NCI-H1694 (cell line): ENCODE results near the gene ATG2B.

Experiments
- DNase-seq: peaks from one replicate; lab custom pipeline; 2025; lab: John Stamatoyannopoulos, UW

The ATG2B gene

GRCh38 chr14:96271421-96271762 lies 91.7 kb downstream of the ATG2B start:
- DNase-seq = no peak

- DNase-seq = no peak
Measured at GRCh38 chr14:96270565-96271420, 92.3 kb downstream of the ATG2B start.

DNA sequence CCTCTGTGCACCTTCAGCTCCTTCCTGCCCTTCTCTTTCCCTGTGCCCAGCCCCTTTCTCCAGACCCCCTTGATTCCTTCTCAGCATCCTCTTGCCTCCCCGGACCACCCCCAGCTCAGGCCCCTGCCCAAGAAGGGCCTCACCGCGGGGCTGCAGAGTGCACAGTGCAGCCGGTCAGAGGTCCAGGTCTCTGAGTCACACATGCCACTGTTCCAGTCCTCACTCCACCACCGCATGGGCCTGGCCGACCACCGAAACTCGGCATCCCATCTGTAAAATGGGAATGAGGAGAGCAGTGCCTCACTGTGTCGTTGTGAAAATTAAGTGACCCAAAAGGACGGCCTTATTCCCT lies 93.8 kb downstream of the ATG2B start:
- DNase-seq = no peak

DNA sequence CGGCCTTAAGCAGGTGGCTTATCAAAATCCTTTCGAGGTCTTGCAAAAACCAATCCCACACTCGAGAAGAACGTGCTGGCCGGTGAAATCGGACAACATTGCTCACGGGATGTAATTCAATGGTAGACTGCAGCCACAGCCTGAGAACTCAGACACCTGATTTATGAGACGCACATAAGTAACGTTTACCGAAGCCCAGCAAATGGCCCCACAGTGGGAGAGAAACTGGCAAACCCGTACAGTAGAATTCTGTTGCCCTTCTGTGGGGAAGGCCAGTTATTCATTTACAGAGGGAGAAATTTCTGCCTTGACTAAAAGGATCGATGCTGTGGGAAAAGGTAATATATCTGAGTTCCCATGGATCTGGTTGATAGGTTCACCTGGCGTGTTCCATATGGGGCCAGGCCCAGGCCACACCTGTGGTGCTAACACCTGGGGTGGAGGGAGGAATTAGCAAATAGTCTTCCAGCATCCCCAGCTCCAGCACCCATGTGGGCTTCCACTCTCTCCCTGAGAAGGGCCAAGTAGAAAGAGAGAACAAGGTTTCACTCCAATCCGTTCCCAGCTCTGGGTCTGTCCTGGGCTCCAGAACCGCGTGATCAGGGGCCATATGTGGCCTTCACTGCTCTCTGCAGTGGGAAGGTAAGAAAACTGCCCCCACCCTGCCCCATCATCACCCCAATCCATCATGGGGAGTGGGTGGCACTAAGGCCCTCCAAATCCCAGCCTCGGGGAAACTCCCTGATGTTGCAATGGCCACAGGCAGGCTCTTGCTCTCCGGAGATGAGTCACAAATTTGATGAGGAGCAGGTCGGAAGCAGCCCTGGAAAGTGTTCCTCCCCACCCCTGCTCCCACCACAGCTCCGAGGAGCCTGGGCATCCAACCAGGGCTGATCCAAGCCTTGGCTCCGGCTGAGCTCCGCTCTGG lies 94.4 kb downstream of the ATG2B start:
- DNase-seq = no peak

- no peak for DNase-seq
Measured at GRCh38 chr14:96267916-96268315, 95.2 kb downstream of the ATG2B start.

DNA sequence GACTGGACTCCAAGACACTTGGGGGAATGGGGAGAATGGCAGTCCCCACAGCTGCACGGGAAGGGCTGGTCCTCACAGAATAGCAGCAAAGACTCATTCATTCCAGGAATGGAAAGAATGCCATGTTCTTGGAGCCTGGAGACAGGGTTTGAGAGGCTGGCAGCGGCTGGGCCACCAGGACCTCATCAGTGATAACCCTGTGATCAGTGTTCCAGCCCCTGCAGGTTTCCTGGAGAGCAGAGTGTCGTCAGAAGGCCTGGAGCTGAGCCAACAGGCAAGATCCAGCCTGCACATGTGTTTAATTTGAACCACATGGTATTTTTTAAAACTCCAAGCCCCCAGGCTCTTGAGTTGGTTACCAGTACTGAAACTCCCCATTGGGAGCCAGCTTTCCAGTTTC lies 95.8 kb downstream of the ATG2B start:
- peak; percentile 96 for DNase-seq

DNA sequence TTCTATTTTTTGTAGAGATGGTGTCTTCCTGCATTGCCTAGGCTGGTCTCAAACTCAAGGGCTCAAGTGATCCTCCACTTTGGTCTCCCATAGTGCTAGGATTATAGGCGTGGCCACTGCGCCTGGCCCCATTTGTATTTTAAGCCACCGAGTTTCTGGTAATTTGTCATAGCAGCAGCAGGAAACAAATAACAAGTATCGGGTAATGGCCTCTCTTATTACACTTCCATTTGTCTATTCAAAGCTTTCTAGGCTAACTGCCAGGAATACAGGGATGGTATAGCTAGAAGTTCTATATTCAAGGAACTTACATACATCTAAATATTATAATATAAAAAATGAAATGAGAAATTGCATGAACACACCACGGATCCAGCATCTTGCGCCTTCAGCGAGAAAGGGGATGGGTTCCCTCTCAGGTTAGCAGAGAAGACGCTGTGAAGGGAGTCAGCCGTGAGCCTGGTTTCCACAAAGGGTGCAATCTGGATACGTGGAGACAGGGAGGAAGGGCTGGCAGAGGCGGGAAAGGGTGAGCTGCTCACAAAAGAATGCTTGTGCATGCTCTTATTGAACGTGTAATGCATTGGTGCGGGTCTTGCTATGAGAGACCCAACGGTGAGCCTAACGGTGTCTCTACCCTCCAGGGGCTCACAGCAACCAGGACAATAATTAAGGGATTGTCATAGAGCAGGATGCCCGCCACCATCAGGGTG lies 97.6 kb downstream of the ATG2B start:
- DNase-seq = no peak

DNA sequence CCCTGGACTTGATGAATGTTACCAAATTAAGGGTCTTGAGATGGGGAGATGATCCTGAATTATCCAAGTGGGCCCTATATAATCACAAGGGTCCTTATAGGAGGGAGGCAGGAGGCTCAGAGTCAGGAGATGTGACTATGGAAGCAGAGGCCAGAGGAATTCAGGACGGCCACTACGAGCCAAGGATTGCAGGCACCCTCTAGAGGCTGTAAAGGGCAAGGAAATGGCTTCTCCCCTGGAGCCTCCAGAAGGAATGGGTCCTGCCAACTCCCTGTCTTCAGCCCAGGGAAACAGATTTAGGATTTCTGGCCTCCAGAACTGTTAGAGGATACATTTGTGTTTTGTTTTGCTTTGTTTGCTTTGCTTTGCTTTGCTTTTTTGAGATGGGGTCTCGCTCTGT lies 98.3 kb downstream of the ATG2B start:
- DNase-seq = peak; percentile 17

- DNase-seq = no peak
Measured at GRCh38 chr14:96264200-96264553, 99.0 kb downstream of the ATG2B start.

GRCh38 chr14:96263347-96264199 lies 99.6 kb downstream of the ATG2B start:
- DNase-seq = peak; percentile 47

DNA sequence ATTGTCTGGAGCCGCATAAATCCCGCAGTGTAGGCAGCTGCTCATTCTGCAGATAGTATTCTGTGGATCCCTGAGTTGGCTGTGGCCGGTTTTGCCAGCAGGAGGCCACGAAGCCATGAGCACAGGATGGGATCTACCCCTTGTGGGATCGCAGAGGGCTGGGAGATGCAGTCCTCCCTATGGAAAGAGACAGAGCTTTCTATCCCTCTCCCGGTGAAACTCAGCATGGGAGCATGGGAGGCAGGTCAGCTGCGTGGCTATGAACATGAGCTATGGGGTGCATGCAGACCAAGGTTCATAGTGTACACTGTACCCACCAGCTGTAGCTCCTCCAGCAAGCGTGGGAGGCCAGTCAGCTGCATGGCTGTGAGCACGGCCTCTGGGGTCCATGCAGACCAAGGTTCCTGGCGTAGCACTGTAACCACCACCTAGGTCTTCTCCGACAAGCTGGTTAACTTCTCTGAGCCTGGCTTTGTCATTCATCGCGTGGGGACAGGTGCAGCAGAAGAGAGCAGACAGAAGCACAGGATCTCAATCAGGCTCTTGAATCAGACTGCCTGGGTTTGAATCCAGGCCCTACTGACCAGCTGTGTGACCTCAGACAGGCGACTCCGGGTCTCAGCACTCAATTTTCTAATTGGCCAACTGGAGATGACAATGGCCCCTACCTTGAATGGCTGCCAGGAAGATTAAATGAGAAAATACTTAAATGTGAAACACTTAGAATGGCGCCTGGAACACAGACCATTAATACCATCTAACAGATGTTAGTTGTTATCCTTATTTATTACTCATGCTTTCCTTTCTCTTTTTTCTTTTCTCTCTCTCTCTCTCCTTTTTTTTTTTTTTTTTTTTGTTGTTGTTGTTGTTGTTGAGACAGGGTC lies 101.1 kb downstream of the ATG2B start:
- DNase-seq = no peak

- DNase-seq = peak; percentile 73
Measured at GRCh38 chr14:96261053-96261452, 102.1 kb downstream of the ATG2B start.

DNA sequence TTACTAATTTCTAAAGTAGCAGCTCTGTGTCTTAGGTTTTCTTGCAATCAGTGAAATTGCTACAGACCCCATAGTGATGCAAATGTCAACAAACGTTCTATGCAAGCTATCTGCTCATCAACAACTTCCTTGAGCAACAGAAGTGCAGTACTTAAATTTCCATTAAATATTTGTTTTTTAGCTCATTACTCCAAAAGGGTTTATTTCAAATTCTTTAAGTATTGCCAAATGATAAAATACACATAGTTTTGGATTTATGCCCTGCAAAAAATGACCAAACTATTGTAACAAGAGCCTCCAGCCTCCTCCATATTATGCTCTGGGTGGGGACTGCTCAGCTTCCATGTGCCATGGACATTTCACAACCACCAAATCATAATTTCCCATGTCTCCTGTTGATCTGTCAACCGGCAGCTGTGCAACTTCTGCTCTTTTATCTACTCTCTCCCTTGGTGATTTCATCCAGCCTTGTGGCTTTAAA lies 102.8 kb downstream of the ATG2B start:
- DNase-seq = peak; percentile 33

DNA sequence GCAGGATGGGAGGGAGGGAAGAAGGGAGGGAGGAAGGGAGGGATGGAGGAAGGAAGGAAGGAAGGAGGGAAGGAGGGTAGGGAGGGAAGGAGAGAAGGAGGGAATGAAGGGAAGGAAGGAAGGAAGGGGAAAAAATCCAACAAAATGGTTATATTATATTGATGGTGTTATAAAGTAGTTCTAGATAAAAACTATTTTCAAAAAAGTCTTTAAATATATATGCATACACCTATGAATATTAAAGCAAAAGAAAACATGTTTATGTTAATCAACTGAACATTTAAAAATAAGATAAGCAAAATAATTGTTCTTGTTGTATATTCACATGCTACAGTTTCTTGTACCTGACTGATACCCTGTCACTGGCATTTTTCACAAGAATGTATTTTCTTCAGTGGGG lies 105.2 kb downstream of the ATG2B start:
- no peak for DNase-seq

- no peak for DNase-seq
Measured at GRCh38 chr14:96257056-96257455, 106.1 kb downstream of the ATG2B start.

GRCh38 chr14:96256407-96256806 lies 106.7 kb downstream of the ATG2B start:
- no peak for DNase-seq

DNA sequence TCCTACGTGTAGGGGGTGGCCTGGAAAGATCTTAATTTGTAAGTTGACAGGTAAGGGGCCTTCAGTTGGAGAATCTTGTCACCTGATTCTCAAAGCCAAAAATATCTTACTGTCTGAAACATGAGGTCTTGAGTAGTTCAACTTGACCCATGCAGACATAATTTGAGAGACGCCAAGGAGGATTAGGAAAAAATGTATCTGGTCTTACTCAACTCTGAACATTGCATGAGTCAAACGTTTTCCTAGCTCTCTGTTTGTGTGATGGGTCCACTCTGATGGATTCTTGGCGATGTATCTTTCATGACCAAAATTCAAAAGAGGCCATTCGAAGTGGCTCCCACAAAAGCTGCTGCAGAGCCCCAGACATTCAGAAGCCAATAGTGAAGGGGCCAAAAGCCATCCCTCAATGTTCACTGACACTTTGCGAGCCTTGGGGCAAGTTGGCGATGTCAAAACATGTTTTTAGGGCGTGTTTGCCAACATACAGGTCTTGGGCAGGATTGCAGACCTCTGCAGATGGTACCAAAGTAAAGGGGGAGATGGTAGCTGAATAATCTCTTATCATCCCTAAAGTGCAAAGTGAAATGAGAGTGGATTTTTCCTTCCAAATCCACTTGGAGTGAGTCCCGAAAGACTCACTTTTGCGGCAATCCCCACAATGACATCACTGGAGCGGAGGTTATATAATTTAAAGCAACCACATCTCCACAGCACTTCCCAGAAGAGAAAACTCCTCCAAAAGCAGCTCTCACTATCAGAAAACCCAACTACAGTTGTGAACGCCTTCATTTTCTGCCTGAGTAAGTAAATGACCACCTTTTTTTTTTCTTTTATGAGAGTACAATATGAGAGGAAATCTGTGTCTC lies 107.4 kb downstream of the ATG2B start, which contains the start of gene BDKRB1:
BDKRB1 (plus strand) TSS at position 710 of the 866 bp plus-strand sequence. CDS start 7,473 bp downstream, outside the sequence.
- no peak for DNase-seq

- no peak for DNase-seq
Measured at GRCh38 chr14:96254687-96255086, 108.5 kb downstream of the ATG2B start.

- peak; percentile 97 for DNase-seq
Measured at GRCh38 chr14:96252999-96253539, 110.1 kb downstream of the ATG2B start.
